ENCODE data around the gene PPA1.
"Not testable (repeated sequence)": the region's sequence is repeated elsewhere in the genome, so short reads cannot be mapped to it uniquely, and the experiment has no call there.

The PPA1 gene

GRCh38 chr10:70175516-70175915 lies 57.7 kb downstream of the PPA1 start:
- DNase-seq = no peak

GRCh38 chr10:70174058-70174741 lies 59.0 kb downstream of the PPA1 start:
- DNase-seq = peak in 6 of 58 donors; percentile 1 to 19 (median 9)

GRCh38 chr10:70169649-70170364 lies 63.4 kb downstream of the PPA1 start:
- DNase-seq = peak in 10 of 58 donors; percentile 29 to 71 (median 56)

GRCh38 chr10:70169011-70169410 lies 64.2 kb downstream of the PPA1 start:
- no peak for DNase-seq

- DNase-seq = no peak
Observed at GRCh38 chr10:70167246-70167645, 66.0 kb downstream of the PPA1 start.

GRCh38 chr10:70166394-70166793 lies 66.8 kb downstream of the PPA1 start:
- no peak for DNase-seq

- no peak for DNase-seq
Observed at GRCh38 chr10:70164163-70164562, 69.1 kb downstream of the PPA1 start.

- no peak for DNase-seq
Observed at GRCh38 chr10:70163448-70163847, 69.8 kb downstream of the PPA1 start.

GRCh38 chr10:70162892-70163201 lies 70.4 kb downstream of the PPA1 start:
- no peak for DNase-seq

- DNase-seq = no peak
Observed at GRCh38 chr10:70162151-70162891, 70.9 kb downstream of the PPA1 start.

GRCh38 chr10:70160798-70161197 lies 72.4 kb downstream of the PPA1 start:
- no peak for DNase-seq

GRCh38 chr10:70159366-70159765 lies 73.9 kb downstream of the PPA1 start:
- DNase-seq = not testable (repeated sequence)

GRCh38 chr10:70158113-70158512 lies 75.1 kb downstream of the PPA1 start:
- DNase-seq = no peak

GRCh38 chr10:70155255-70155838 lies 77.9 kb downstream of the PPA1 start:
- no peak for DNase-seq

Data from anterior cingulate cortex (tissue), 58 donors.